NCI-H446 (cell line): Measurements from ENCODE around the gene ANGPTL2.
"Not testable (repeated sequence)": the region's sequence is repeated elsewhere in the genome, so short reads cannot be mapped to it uniquely, and the experiment has no call there.

Source experiments
- DNase-seq, 2 experiments: peaks; one replicate each; lab custom pipeline; 2025; lab: John Stamatoyannopoulos, UW

ANGPTL2 gene

DNA sequence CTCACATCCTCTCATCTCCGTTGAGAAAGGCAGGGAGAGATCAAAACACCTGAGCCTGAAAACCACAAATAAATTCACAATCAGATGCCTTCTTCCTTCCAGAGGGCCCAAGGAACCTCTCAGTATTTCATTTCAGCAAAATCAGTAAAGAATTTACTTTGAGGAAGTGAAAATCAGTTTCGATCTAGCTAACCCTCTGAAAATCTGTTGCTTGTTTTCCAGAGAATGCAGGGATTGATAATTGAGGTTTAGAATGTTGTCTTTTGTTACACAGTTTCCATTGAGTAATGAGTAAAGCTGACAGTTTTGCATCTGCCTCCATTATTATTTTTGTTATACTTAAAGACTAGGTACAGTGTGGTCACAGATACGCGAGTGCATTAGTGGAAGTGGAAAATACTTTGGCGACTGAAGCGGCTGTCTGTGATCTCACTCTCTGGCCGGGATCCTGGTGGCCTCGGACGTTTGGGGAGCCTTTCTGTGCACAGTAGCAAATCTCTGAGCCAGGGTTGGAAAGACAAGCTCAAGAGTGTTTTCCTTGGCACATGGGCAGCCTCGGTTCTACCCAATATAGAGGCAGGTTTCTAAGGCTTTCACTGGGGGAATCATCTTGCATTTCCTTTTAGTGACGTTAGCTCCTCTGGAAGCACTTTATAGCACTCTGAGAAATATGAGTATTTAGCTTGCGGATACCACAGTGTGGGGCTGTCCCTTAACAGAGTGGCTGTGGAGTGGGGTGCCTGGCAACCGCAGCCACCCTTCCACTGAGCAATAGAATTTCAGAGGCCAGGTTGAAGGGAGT, 32.2 kb upstream of the ANGPTL2 start:
- peak in 1 of 2 experiments; percentile 5 for DNase-seq

DNA sequence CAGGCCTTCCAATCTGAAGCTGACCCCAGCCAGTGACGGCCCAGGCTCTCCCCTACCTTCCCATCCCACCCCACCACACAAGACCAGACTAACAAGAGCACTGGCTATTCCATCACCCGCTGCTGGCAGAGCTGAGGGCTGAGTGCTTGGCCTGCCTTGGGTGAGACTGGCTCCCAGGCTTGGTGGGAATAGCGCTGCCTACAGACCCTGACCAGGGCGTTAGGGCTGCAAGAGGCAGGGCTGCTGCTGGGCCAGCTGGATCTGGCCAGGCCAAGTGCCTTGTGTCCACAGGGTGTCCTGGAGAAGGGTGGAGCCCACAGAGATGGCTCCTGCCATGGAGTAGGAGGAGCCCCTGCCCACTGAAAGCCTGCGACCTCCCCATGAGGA, 31.6 kb upstream of the ANGPTL2 start:
- no peak for DNase-seq

DNA sequence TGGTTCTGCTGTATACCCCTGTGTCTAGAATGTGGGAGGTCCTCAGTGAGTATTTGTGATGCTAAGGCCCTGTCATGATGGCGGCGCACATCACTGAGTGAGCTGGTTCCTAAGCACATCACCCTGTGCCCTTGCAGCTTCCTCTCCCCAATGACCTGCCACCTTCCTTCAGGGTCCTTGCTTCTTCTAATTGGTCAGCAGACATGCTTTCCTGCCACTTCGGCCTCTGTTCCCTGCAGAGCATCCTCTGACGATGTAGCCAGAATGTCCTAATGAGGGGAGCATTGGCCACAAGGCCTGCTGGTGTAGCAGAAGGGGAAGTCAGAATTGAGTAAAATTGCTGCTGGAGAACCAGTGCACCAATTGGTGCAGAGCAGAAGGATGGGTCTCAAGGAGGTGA, 31.1 kb upstream of the ANGPTL2 start:
- no peak for DNase-seq

DNA sequence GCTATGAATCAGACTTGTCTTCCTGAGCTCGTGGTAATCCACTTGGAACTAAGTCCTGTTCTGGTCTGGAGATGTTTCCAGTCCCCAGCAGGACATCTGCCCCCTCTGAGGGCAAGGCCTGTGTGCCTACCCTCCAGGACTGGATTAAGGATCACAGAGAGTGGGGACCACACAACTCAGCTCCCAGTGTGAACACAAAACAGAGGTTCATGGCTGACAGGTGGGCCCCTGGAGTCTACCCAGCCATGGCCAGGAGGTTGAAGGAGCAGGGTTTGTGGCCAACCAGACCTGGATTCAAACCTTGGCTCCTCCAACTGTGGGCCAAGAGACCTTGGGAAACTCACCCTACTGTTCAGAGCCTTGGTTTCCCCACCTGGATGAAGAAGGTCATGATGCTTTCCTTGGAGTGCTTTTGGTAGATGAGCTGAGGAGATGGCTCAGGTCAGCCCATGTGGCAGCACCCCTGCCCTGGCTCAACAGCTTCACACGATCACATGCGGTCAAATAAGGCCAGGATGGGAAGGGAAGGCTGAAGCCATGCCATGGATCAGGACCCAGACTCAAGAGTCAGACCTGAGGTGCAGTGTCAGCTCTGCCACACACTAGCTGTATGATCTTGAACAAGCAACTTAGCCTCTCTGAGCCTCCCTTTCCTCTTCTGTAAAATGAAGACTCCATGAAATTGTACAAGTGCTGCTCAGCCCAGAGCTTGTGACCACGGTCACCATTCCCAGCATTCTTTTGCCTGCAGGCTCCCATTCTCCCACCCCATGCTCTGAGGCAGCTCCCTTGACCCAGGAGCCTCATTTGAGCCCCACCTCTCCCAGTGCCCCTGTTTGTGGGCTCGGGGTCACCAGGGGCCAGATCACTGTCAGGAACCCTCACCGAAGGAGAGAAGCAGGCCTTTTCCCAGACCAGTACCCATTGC, 27.3 kb upstream of the ANGPTL2 start:
- no peak for DNase-seq

DNA sequence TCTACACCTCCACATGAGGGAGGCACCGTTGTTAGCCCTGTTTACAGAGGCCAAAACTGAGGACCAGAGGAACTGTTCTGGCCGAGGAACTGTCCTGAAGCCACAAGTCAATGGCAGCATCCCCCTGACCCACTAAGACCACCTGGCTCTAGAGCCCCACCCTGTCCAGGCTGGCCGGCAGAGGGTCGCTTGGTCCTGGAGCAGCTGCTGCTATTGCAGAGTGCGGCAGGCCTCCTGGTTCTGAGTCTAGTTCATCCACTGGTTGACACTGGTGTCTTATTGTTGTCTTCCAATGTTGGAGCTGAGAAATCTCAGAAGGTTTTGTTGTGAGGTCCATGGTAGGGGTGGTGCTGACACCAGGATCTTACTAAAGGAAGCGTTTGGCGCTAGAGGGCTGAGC, 26.6 kb upstream of the ANGPTL2 start:
- no peak for DNase-seq

DNA sequence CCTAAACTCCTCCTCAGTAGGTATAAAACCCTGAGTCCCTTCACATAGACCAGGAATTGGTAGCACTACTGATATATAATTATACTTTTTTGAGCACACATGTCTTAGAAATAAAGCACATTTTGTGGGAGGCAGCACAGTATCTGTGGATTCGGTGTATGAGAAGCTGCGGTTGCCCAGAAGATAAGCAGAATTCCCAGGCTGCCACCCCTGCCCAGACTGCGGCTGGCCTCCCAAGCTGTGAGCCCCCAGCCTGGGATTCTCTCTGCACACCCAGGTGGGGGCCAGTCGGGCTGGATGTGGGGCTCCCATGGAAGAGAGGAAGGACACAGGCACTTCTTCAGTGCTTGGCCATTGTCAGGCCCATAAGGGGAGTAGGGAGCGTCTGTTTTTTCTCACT, 25.6 kb upstream of the ANGPTL2 start:
- no peak for DNase-seq

DNA sequence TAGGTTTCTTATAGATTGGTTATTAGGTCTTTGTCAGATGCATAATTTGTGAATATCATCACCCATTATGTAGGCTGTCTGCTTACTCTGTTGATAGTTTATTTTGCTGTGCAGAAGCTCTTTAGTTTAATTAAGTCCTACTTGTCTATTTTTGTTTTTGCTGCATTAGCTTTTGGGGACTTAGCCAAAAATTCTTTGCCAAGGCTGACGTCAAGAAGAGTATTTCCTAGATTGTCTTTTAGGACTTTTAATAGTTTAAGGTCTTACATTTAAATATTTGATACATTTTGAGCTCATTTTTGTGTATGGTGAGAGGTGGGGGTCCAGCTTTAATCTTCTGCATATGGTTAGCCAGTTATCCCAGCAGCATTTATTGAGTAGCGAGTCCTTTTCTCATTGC, 24.8 kb upstream of the ANGPTL2 start:
- DNase-seq, result no peak

DNA sequence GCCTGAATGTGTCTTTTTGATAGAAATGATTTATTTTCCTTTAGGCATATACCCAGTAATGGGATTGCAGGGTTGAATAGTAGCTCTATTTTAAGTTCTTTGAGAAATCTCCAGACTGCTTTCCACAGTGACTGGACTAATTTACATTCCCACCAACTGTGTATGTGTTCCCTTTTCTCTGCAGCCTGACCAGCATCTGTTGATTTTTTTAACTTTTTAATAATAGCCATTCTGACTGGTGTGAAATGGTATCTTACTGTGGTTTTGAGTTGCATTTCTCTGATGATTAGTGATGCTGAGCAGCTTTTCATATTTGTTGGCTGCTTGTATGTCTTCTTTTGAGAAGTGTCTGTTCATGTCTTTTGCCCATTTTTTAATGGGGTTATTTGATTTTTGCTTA, 24.4 kb upstream of the ANGPTL2 start:
- not testable (repeated sequence) for DNase-seq

DNA sequence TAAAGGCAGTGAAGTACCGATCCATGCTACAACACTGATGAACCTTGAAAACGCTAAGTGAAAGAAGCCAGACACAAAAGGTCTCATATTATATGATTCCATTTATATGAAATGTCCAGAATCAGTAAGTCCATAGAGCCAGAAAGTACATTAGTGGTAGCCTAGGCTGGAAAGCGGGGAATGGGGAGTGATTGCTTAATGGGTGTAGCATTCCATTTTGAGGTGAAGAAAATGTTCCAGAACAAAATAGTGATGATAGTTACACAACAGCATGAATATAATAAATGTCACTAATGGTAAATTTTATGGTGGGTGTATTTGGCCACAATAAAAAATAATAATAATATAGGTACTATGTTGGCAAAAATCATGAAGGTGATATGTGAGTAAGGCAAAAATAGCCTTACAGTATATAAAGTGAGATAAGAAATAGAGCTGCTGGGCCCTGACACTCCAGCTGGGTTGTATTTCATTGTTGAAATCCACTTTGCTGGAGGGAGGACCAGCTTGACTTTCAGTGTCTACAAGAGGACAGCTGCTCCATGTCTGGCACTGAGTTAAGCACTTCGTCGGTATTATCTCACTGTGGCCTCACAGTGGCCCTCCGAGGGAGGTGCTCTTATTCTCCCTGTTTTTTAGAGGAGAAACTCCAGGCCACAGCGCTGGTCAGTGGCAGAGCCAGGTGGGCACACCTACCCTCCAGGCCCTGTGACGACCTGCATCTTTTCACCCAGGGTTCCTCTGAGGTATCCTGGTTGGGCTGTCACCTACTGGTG, 22.4 kb upstream of the ANGPTL2 start:
- peak in 1 of 2 experiments; percentile 11 for DNase-seq

DNA sequence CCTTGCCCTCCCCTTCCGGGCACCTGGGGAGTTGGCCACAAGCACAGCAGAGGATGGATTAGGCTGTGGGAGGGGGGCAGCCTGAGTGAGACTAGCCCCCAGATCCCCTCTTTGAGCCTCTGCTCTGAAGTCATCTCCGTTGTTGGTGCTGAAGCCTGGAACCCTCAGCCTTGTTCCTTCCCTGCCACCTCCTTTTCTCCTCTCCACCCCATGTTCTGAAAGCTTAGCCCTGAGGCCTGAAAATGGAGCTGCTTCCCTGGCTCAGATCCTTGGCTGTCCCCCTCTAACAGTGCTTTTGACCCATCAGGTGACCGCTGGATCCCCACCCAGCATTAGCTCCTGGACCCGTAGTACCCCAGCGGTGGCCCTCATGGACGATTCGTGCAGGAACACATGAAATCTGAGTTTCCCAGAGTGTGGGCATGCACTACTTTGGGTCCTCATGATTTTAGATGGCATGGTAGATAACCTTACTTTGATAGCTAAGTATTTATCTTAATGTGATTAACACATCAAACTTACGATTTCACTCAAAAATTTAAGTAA, 21.6 kb upstream of the ANGPTL2 start:
- DNase-seq, result no peak

DNA sequence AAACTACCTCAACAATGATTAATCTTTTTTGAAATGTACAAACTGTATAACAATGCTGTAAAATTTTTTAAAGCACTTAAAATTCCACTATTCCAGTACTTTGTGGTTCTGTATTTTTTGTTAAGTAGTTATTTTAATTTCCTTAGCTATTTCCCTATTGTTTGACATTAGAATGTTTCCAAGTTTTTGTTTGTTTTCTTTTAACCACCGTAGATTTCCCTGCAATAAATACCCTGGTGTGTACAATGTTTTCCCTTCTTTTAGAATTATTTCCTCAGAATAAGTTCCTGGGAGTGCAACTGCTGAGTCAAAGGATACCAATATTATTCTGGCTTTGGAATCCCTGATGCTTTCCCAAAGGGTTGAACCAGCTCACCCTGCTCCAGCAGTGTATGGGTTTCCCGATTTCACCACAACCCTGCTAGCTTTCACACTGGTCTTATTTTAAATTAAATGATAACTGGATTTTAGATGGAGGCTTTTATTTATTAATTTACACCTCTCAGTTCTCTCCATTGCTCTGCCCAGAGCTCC, 20.6 kb upstream of the ANGPTL2 start:
- no peak for DNase-seq

DNA sequence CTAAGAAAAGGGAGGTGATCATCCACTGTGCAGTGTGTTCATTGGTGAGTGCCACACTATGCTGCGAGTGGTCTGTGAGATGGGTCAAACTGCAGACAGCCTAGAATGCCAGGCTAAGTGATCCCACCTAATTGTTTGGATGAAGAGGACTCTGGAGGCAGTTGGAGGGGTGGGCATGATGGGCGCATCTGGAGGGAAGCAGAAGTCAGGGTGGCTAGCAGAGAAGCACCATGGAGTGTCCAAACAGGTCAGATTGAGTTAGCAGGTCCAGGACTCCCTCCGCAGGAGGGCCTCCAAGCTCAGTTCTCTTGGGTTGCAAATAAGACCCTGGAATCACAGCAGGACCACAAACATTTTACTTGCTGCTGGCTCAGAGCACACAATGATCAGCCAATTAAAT, 19.9 kb upstream of the ANGPTL2 start:
- DNase-seq, result no peak

DNA sequence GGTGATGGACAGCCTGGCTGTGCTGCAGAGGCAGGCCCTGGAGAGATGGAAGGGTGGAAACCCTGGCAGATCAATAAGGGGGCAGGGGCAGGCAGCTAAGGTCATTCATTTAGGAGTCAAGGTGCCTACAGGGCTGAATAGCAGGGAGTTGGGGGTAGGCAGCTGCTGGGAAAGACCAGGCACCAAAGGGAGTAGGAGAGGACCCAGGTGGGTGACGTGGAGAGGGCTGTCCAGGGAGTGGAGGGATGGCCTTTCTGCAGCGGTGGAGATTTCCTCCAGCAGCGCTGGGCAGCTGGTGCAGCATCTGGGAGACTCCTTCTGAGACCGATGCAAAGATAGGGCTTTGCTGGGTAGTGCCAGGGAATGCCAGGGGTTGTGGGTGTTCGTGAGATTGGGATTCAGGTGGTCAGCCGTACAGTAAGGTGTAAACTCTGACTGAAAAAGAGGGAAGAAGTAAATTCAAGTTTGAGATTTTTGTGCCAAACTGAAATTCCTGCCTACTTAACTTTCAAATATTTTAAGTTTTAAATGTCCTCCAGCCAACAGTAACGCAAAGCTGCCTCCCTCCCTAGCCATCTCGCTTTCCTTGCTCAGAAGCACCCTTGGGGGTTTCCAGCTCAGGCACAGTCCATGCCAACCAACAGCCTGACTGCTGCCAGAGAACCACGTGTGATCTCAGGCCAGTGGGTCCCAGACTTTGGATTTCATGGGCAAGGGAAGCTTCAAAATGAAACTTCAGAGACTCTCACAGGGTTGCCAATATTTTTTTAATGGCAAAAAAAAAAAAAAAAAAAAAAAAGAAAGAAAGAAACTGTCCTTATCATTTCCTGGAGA, 18.6 kb upstream of the ANGPTL2 start:
- peak in 1 of 2 experiments; percentile 15 for DNase-seq

DNA sequence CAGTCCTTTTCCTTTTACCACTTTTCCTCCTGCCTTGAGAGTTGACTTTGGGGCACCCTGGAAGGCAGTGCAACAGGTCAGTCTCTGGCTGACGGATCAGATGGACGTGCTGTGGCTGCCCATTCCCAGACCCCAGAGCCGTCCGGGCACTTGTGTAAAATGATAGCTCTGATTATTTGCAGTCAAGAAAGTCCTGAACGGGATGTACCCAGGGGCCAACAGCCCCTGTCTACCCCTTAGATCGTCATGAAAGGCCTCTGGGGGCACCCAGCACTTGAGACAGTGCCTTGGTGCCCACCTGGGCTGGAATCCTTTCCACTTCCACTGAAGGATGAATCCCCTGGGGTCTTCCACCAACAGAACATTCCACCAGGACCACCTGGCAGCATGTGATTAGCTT, 17.7 kb upstream of the ANGPTL2 start:
- DNase-seq, result no peak

DNA sequence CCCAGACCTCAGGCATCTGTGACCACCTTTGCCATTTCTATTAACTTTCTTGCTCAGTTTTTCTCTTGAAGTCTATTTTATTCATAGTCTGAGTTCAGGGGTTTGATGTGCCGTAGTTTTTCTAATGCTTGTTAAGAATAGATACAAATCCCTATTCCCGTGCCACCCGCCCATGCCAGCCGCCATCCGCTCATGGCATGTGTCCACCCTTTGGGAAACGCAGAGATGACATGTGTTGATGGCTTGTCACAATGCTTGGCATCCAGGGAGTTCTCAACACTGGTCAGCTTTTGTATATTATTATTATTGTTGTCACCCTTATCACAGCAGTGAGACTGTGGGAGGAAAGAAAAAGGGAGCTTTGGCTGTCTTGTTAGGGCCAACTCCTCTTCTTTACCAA, 17.3 kb upstream of the ANGPTL2 start:
- DNase-seq, result no peak

DNA sequence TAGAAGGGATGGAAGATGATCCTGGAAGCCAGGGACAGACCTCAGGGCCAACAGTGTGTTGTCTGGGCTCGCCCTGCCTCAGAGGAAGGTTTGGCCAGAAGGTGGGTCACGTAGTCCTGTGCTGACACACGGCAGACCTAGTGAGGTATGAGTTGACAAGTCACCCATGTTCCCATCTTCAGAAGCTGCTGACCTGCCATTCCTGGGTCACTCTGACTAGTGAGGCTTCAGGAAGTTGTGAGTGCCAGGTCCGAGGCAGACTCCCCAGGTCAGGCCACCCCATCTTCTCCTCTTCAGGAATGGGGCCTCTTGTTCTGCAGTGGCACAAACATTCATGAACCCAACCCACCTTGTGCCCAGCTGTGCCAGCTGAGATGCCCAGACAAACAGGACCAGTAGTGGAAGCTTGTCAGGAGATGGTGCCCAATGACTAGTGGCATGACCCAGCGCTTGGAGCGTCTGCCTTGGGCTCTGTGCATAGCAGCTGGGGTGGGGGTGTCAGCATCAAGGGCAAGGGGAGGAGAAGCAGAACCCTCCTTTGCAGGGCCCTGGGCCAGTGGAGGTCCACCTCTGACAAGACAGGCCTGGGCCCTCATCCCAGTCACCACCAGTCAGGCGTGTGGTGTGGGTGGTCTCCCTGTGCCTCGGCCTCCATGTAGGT, 16.8 kb upstream of the ANGPTL2 start:
- DNase-seq, result no peak

DNA sequence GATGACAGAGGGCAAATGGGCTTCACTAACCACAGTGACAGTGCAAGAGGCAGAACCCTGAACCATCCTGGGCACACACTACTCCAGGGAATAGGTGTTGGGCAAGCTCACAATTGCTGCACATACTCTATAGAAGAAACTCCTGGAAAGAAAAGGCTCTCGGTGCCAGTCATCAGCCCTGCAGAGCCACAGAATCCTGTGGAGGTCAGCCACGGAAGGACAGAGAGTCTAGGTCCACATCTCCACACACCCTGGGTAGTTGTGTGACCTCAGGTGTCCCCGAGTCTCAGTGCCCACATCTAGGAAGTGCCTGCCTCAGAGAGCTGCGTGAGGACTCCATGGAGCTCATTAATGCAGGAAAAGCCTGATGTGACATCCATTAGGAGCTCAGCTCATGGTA, 16.0 kb upstream of the ANGPTL2 start:
- DNase-seq, result no peak

DNA sequence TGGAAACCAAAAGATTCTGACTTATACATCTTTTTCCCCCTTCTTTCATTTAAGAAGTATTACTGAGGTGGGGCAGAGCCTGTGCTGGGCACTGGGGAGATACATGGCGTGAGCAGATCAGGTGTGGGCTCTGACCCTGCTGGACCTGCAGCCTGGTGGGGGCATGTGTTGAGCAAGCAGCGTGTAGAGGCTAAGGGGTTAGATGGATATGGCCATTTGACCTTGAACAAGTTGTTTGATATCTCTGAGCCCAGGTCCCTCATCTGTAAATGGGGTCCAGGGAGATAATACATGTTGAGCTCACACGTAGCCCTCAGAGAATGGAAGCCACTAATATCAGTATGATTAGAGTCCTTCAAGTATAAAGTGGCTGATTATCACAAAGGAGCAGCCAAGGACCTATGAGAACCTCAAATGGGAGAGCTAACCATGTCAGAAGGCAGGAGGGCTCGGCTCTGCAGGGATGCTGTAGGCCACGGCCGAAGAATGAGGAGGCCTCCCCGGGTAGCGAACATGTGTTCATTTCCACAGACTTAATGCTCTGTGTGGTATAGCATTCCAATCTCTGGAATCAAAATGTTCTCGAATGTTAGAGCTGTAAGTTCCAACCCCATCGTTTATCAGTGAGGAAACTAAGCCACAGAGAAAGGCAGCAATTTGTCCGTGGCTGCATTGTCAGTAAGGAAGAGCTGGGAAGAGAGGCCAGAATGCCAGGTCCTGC, 15.4 kb upstream of the ANGPTL2 start:
- DNase-seq, result no peak

DNA sequence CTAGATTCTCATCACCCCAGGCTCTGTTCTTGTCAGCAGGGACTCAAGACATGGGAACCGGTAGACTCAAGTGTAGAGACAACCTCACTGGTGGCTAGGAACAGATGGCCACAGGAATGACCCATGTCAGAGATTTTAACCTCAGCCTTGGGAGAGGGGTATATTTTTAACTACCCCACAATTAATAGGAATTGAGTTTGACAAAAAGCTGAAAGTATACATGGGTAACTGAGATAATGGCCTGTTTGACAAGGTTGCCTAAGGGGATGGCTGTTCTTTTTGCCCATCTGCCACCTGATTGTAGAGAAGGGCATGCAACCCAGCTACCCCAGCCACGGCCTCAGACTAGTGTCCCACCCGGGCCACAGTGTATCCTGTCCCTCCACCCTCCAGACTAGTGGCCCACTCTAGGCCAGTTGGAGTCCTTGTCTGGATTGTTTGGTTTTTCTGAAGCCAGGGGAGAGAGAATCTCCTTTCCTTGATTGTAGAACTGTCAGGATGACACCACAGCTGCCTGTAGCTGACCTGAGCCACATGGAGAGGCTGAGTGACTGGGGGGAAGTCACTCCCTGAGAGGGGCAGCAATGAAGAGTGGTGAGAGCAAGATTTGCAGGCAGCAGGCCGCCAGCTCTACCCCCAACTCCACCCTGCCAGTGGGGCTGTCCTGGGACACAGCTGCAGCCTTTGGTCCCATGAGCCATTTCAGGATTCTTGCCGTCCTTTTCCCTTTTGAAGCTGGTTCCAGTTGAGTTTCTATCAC, 14.6 kb upstream of the ANGPTL2 start:
- DNase-seq, result no peak
